Cerebellar cortex (tissue), 1 donor: ENCODE measurements around the gene PIGZ.

ENCODE experiments used
- DNase-seq: peaks from one replicate; pipeline ENCODE4 v3.0.0-alpha.2; 2015; ENCODE audit warnings: low spot score

The PIGZ gene

GRCh38 chr3:197001972-197002700 lies 33.5 kb upstream of the PIGZ start:
- no peak for DNase-seq

GRCh38 chr3:197001106-197001971 lies 32.7 kb upstream of the PIGZ start:
- DNase-seq: peak; percentile 70

- DNase-seq: no peak
These were observed 31.6 kb upstream of the PIGZ start for GRCh38 chr3:197000211-197000610.

- no peak for DNase-seq
These were observed 30.5 kb upstream of the PIGZ start for GRCh38 chr3:196998966-196999760.

GRCh38 chr3:196997311-196997710 lies 28.7 kb upstream of the PIGZ start:
- DNase-seq: no peak

GRCh38 chr3:196996454-196997265 lies 28.0 kb upstream of the PIGZ start:
- no peak for DNase-seq

- DNase-seq: peak; percentile 50
These were observed 27.2 kb upstream of the PIGZ start for GRCh38 chr3:196995646-196996355.

GRCh38 chr3:196995027-196995426 lies 26.4 kb upstream of the PIGZ start:
- DNase-seq: no peak

GRCh38 chr3:196994056-196994455 lies 25.4 kb upstream of the PIGZ start:
- no peak for DNase-seq

GRCh38 chr3:196992461-196993065 lies 23.9 kb upstream of the PIGZ start:
- DNase-seq: no peak

- peak; percentile 54 for DNase-seq
These were observed 23.2 kb upstream of the PIGZ start for GRCh38 chr3:196991581-196992460.

GRCh38 chr3:196990601-196991007 lies 22.0 kb upstream of the PIGZ start:
- no peak for DNase-seq

GRCh38 chr3:196989721-196990262 lies 21.2 kb upstream of the PIGZ start:
- no peak for DNase-seq

- peak; percentile 46 for DNase-seq
These were observed 19.8 kb upstream of the PIGZ start for GRCh38 chr3:196988241-196989029.

GRCh38 chr3:196987022-196987421 lies 18.4 kb upstream of the PIGZ start:
- DNase-seq: no peak

GRCh38 chr3:196985954-196986885 lies 17.6 kb upstream of the PIGZ start:
- DNase-seq: no peak

- DNase-seq: no peak
These were observed 16.7 kb upstream of the PIGZ start for GRCh38 chr3:196985298-196985697.
